Measurements from ENCODE around the gene UTP14C.

GRCh38 chr13:51995677-51996551, 28.6 kb upstream of the UTP14C start:
- TF ChIP-seq ZNF234 (CRISPR knock-in tag; conservative IDR thresholded peaks at IDR 0.05), result no peak
- TF ChIP-seq, protein P1, sequence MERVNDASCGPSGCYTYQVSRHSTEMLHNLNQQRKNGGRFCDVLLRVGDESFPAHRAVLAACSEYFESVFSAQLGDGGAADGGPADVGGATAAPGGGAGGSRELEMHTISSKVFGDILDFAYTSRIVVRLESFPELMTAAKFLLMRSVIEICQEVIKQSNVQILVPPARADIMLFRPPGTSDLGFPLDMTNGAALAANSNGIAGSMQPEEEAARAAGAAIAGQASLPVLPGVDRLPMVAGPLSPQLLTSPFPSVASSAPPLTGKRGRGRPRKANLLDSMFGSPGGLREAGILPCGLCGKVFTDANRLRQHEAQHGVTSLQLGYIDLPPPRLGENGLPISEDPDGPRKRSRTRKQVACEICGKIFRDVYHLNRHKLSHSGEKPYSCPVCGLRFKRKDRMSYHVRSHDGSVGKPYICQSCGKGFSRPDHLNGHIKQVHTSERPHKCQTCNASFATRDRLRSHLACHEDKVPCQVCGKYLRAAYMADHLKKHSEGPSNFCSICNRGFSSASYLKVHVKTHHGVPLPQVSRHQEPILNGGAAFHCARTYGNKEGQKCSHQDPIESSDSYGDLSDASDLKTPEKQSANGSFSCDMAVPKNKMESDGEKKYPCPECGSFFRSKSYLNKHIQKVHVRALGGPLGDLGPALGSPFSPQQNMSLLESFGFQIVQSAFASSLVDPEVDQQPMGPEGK (CRISPR knock-in tag; IDR thresholded peaks at IDR 0.05), result no peak
